Measurements from ENCODE around the gene PSME2.
A peak's percentile ranks its signal among the peaks of the same experiment; 100 is the strongest.

PSME2 gene

GRCh38 chr14:24195186-24196070, 49.0 kb upstream of the PSME2 start, which contains the start of gene TM9SF1 (continued):
- TF ChIP-seq ZNF513 (tag by site-specific recombination; IDR thresholded peaks at IDR 0.05) = peak; percentile 45; the same call in 1 of the 2 replicates
- peak; percentile 71; the same call in 1 of the 2 replicates for TF ChIP-seq SP7 (tag by site-specific recombination; IDR thresholded peaks at IDR 0.05)
- 0 out of 2 replicates have a peak, but pooled peaks have one; percentile 23 for TF ChIP-seq OVOL3 (tag by site-specific recombination; IDR thresholded peaks at IDR 0.05)
- TF ChIP-seq TSHZ1 (tag by site-specific recombination; IDR thresholded peaks at IDR 0.05; ENCODE audit: borderline replicate concordance) = 0 out of 2 replicates have a peak, but pooled peaks have one; percentile 45
- TF ChIP-seq KLF9 (tag by site-specific recombination; IDR thresholded peaks at IDR 0.05; ENCODE audit: low read depth) = peak; percentile 29; the same call in 1 of the 2 replicates
- TF ChIP-seq ZNF10 (tag by site-specific recombination; IDR thresholded peaks at IDR 0.05) = no peak
- 0 out of 2 replicates have a peak, but pooled peaks have one; percentile 29 for TF ChIP-seq CTCF (tag by site-specific recombination; IDR thresholded peaks at IDR 0.05)
- peak; percentile 73 for TF ChIP-seq ZNF600 (tag by site-specific recombination; IDR thresholded peaks at IDR 0.05)
- peak; percentile 48; the same call in 1 of the 2 replicates for TF ChIP-seq ZNF121 (tag by site-specific recombination; IDR thresholded peaks at IDR 0.05)
- TF ChIP-seq ZBTB21 (tag by site-specific recombination; IDR thresholded peaks at IDR 0.05) = peak; percentile 48
- TF ChIP-seq SP3 (tag by site-specific recombination; IDR thresholded peaks at IDR 0.05) = peak; percentile 78
- TF ChIP-seq, protein P1, sequence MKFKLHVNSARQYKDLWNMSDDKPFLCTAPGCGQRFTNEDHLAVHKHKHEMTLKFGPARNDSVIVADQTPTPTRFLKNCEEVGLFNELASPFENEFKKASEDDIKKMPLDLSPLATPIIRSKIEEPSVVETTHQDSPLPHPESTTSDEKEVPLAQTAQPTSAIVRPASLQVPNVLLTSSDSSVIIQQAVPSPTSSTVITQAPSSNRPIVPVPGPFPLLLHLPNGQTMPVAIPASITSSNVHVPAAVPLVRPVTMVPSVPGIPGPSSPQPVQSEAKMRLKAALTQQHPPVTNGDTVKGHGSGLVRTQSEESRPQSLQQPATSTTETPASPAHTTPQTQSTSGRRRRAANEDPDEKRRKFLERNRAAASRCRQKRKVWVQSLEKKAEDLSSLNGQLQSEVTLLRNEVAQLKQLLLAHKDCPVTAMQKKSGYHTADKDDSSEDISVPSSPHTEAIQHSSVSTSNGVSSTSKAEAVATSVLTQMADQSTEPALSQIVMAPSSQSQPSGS (tag by site-specific recombination; IDR thresholded peaks at IDR 0.05; ENCODE audit: low read depth) = peak; percentile 63; the same call in 1 of the 2 replicates
- peak; percentile 94 for TF ChIP-seq ZBTB20 (tag by site-specific recombination; IDR thresholded peaks at IDR 0.05)
- TF ChIP-seq, protein P2, sequence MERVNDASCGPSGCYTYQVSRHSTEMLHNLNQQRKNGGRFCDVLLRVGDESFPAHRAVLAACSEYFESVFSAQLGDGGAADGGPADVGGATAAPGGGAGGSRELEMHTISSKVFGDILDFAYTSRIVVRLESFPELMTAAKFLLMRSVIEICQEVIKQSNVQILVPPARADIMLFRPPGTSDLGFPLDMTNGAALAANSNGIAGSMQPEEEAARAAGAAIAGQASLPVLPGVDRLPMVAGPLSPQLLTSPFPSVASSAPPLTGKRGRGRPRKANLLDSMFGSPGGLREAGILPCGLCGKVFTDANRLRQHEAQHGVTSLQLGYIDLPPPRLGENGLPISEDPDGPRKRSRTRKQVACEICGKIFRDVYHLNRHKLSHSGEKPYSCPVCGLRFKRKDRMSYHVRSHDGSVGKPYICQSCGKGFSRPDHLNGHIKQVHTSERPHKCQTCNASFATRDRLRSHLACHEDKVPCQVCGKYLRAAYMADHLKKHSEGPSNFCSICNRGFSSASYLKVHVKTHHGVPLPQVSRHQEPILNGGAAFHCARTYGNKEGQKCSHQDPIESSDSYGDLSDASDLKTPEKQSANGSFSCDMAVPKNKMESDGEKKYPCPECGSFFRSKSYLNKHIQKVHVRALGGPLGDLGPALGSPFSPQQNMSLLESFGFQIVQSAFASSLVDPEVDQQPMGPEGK (tag by site-specific recombination; IDR thresholded peaks at IDR 0.05) = peak; percentile 92
- peak; percentile 100 for TF ChIP-seq ZNF335 (tag by site-specific recombination; conservative IDR thresholded peaks at IDR 0.05)
- no peak for TF ChIP-seq ZBTB1 (tag by site-specific recombination; IDR thresholded peaks at IDR 0.05)
- no peak for TF ChIP-seq ZNF571 (tag by site-specific recombination; IDR thresholded peaks at IDR 0.05)
- TF ChIP-seq, protein P3, sequence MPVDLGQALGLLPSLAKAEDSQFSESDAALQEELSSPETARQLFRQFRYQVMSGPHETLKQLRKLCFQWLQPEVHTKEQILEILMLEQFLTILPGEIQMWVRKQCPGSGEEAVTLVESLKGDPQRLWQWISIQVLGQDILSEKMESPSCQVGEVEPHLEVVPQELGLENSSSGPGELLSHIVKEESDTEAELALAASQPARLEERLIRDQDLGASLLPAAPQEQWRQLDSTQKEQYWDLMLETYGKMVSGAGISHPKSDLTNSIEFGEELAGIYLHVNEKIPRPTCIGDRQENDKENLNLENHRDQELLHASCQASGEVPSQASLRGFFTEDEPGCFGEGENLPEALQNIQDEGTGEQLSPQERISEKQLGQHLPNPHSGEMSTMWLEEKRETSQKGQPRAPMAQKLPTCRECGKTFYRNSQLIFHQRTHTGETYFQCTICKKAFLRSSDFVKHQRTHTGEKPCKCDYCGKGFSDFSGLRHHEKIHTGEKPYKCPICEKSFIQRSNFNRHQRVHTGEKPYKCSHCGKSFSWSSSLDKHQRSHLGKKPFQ (tag by site-specific recombination; IDR thresholded peaks at IDR 0.05) = peak; percentile 26; the same call in 1 of the 2 replicates
- TF ChIP-seq ZNF76 (tag by site-specific recombination; IDR thresholded peaks at IDR 0.05; ENCODE audit: borderline replicate concordance, low read depth) = peak; percentile 88
- peak; percentile 88 for TF ChIP-seq GLIS2 (tag by site-specific recombination; IDR thresholded peaks at IDR 0.05)
- no peak for TF ChIP-seq ZNF791 (tag by site-specific recombination; IDR thresholded peaks at IDR 0.05)
- TF ChIP-seq ZEB2 (tag by site-specific recombination; IDR thresholded peaks at IDR 0.05) = peak; percentile 89
- TF ChIP-seq SALL2 (tag by site-specific recombination; IDR thresholded peaks at IDR 0.05; ENCODE audit: borderline replicate concordance) = no peak
- peak; percentile 85 for TF ChIP-seq ZNF629 (tag by site-specific recombination; IDR thresholded peaks at IDR 0.05)
- TF ChIP-seq ZNF292 (tag by site-specific recombination; IDR thresholded peaks at IDR 0.05; ENCODE audit: borderline replicate concordance, low read depth) = no peak
- TF ChIP-seq ZNF664 (tag by site-specific recombination; IDR thresholded peaks at IDR 0.05) = no peak
- TF ChIP-seq ZNF169 (tag by site-specific recombination; IDR thresholded peaks at IDR 0.05) = no peak
